NOMO-1 (cell line): ENCODE data around the gene UNC119B.

Source experiments
- DNase-seq, 2 experiments: peaks; one replicate each; lab custom pipeline; 2025; ENCODE audit not compliant: unreplicated experiment in 2 of 2; lab: John Stamatoyannopoulos, UW

UNC119B gene

DNA sequence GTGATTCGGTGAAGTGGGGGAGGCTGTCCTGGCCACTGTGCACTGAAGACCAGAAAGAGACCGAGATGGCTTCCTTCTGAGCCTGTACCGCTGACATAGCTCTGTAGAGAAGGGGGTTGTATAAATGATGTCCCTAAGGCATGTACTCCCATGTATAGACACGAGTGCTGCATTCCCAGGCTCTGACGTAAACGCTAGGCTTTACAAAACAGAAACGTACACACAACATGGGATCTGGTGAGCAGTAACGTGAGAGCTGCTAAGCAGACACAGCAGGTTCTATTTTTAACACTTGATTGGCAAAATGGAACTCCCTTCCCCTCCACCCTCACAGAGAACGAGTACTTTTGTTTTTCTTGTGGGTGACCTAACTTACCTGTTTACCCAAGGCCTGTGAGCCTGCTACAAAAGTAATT is 51.3 kb downstream of the UNC119B start:
- no peak for DNase-seq

DNA sequence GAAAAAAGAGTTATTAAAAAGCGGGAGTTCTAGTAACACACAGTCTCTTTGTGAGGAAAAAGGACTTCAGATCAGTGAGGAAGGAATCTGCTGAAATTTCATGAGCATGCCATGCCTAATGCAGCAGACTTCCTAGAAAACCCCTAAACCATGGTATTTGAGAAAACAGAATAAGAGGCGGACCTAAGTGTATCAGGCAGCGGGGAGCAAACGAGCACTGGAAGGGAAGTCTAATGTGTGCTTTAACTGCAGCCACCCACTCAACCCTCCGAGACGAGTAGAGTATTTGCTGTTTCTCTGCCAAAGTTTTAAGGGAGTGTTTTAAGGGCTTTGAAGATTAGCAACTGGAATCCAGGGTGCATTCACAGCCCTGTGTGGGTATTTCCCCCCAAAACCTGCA is 51.8 kb downstream of the UNC119B start:
- no peak for DNase-seq

- no peak for DNase-seq
Measured at GRCh38 chr12:120763250-120763649, 53.0 kb downstream of the UNC119B start.

- DNase-seq: no peak
Measured at GRCh38 chr12:120764816-120765215, 54.6 kb downstream of the UNC119B start.

DNA sequence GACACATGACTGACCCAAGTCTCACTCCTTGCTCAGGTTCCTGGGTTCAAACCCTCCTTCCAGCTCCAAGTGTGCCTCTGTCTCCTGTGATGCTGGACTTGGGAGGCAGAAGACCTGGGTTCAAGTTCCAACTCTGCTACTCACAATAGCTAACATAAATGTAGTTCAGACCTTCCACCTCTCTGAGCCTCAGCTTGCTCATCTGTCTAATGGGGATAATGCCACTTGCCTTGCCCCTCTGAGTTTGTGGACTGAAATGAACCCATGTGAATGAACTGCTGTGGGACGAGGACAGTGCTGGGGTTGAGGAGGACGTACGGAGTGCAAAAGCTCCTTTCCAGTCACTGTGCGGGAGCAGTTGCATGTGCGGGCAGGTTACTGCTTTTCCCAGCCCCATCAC is 56.3 kb downstream of the UNC119B start:
- DNase-seq: no peak

DNA sequence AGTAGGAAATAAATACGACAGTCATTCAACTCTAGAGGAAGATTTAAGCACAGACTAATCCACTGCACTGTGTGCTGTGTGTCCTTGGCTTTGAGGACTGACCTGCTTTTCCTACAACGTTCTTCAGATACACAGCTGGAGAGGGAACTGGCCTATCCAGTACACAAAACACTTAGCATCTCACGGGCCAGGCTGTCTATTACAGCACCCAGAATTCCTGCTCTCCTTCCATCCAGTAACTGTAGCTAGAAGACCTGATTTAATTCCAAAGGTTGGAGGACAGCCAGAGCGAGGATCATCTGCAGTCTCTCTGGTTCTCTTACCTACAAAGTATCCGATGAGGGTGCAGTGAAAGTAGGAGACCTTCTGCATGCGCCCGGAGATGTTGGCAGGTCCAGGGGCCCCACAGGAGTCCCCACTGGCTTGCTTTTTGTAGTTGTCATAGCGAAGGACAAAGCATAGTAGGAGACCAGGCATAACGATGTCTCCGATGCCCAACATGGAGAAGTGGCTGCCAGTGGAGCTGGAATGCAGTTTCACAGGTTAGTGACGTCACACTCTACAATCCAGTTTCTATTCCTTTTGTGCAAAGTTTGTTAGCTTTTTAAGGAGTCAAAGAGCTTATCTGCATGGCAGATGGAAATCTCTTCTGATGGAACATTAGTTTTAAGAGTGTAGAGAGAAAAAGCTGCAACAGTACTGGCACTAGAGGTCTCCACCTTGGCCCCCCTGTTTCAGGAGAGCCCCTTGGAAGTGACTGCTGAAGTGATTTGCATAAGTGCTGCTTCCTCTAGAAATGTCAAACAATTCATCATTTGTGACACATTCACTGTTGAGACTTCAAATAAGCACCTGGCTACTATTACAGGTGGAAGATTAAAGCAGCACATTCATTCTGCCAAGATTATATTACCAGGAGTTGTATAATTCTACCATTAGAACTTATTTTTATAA is 57.1 kb downstream of the UNC119B start:
- DNase-seq: no peak

GRCh38 chr12:120771097-120771496 is 60.8 kb downstream of the UNC119B start:
- no peak for DNase-seq
